Fibroblast of skin of left biceps (primary cell): ENCODE measurements around the gene GALNTL6.
A peak's percentile ranks its signal among the peaks of the same experiment; 100 is the strongest.

Source experiments
- DNase-seq, 2 experiments: peaks; one replicate each; pipeline ENCODE4 v3.0.0-alpha.2; 2013; ENCODE audit warnings: low read depth in 2 of 2

Gene GALNTL6

DNA sequence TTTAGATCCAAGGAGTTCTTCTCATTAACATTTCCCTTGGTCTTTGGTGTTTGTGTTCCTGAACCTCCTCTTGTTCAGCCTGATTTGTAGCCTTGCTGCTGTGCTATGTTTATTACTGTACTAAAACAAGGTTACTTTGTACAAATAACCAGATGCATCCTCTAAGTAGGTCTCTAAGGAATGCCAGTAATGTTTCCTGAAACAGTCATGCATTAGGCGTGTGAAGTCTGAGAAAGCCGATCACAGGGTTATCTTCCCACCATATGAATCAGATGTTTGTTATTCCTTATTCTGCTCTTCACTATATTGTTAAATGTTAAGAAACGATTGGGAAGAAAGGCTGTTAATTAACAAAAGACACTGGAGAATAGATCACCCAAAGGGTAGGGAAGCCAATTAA is 66.9 kb downstream of the GALNTL6 start:
- peak; percentile 75 for DNase-seq

DNA sequence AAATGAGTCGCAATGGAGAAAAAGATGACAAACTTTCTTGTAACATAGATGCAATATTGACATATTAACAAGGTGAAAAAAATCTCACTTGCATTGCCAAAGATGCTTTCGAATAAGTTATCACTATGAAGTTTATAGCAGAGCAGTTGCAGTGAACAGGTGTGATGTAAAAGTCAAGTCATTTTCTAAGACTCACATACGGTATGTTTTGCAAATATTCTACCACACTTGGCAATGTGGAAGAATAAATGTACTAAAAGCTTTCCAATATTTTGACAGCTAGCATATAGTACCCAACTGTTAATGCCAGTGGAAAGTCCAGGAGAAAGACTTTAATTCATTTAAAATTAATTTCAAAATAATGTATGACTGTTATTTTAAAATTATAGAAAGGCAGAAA is 76.5 kb downstream of the GALNTL6 start:
- no peak for DNase-seq

DNA sequence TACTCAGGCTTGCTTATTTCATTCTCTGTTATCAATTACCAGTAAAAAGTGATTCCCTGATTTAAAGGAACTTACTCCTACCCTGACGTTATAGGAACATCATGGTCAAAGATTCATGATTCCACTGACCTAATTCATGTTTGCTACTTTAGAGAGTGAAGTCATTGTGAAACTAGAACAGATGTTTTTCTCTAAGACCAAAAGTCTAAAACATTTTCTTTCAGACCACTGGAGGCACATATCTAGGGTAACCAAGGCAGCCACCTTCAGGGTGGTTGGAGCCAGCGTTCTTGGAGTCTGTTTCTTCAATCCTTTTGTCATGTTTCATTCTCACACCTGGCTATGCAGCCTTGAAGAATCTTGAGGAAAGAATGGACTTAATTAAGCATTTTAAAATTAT is 77.8 kb downstream of the GALNTL6 start:
- DNase-seq, result no peak

DNA sequence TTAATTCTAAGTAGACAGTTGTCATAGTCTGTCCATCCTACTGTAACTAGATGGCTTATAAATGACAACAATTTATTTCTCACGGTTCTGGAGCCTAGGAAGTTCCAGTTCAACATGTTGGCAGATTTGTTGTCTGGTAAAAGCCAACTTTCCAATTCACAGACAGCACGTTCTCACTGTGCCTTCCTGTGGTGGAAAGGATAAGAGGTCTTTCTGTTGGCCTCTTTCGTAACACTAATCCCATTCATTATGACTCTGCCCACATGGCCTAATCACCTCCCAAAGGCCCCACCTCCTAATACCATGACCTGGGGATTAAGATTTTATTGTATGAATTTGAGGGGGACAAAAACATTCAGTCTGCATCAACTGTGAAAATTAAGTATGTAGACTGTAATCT is 83.2 kb downstream of the GALNTL6 start:
- no peak for DNase-seq

DNA sequence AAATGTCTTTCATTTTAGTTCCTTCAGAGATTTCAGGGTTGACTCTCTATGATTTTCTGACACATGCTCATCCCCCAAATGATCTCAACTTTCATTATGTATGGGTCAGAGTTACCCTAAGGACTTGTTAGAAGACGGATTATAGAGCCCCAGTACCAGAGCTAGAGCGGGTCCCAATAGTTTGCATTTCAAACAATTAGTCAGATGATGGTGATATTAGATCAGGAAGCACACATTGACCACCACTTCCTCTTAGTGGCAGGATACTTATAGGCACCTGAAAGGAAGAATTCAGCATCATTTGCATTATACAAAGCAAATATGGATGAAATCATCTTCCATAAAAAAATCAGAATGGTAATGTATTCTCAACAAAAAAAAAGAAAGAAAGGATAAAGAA is 106.1 kb downstream of the GALNTL6 start:
- no peak for DNase-seq

DNA sequence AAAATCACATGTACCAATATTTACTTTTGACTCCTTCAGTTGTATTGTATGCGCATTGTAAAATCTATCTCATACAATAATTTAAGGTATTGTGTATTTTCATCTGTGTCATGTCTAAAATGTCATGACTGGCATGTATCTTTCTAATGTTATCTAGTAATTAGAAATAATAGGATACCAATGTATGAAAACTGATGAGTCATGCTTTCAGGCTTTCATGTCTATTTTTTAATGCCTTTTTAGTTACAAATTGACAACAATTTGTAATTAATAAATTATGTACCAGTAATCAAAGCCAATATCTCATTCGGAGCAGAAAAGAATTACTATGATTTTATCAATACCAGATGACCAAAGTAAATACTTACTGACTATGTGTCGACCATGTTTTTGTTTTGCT is 107.7 kb downstream of the GALNTL6 start:
- no peak for DNase-seq

DNA sequence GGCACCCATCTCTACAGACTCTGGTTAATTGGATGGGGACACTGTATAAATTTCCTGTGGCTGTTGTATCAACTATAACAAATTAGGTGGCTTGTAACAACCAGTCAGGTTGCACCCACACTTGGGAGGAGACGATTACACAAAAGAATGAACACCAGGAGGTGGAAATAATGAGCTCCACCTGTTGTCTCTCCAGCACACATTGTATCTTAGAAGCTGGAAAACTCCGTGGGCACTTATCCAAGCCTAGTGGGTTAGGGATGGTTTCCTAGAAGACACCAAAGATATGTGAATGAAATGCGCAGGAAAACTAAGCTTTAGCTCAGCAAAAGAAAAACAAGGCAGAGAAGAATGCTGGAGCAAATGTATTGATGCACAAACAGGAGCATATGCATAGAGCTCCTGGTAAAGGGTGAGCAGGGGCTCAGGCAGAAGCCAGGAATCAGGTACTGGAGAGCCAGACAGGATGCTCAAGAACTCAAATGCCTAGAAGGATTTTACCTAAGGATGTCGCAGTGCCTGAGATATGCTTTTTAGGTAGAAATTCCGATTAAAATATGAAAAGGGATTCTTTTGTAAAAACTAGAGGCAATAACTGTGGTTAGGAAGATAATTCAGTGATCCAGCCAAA is 111.7 kb downstream of the GALNTL6 start:
- DNase-seq, result peak; percentile 11 to 20

DNA sequence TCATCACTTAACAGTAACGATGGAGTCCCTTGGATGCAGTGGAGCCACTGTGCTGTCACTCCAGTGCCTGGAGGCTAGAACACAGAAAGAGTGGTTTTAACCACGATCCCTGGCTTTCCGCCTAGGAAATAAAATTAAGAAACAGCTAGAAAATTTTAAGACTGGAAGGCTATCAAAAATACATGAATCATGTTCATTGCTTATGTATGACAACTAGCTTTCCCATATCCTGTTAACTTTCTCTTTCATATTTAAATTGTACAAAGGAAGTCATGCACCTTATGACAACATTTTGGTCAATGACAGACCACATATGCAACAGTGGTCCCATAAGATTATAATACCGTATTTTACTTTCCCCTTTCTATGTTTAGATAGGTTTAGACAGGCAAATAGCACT is 115.1 kb downstream of the GALNTL6 start:
- DNase-seq, result no peak

DNA sequence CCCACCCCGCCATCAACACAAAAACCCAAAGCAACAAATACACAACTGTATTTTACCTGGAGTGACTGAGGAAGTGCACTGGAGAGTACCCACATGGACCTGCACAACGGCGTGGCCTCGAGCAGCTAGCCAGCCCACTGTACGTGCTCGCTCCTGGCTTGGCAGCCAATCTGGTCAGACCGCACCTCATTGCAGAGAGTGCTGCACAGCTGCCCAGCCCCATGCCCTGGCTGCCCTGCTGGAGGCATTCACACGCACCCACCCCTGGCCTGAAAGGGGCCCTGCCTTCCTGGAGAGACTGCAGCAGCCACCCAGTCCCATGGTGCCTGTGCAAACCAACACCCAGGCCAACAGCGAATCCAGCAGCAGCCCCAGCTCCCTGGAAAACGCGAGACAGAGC is 116.3 kb downstream of the GALNTL6 start:
- no peak for DNase-seq

DNA sequence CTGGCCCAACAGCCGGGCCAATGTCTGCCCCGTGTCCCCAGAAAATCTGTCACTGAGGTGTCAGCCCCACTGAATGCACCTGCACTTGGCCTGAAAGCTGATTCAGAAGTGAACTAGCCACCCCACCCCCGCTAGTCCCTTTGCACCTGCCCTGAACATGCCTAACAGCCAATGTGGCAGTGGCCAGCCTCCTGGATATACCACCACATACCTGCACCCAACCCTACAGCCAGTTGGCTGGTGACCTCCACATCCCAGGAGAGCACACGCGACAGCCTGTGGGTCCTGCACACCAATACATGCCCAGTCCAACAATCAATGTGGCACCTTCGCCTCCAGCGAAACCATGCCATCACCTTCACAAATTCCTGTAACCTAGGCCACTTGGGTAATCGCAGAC is 116.7 kb downstream of the GALNTL6 start:
- DNase-seq, result no peak

DNA sequence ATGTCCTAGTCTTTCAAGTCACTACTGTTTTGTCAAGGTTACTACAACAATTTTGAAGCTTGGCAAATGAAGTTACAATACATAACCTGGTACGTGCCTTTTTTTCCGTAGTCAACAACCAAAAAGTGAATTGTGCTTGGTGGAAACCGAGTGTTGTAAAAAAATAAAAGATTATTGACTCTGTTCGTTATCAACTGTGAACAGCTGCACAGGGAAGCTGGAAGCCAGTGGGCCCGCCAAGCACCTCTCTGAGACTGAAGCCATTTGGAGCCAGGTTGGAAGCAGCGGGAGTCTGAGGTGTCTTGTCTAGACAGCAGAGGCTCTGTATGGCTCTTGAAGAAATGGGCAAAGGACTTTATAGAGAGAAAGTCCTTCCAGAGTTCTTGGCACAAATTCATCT is 119.0 kb downstream of the GALNTL6 start:
- DNase-seq, result no peak

DNA sequence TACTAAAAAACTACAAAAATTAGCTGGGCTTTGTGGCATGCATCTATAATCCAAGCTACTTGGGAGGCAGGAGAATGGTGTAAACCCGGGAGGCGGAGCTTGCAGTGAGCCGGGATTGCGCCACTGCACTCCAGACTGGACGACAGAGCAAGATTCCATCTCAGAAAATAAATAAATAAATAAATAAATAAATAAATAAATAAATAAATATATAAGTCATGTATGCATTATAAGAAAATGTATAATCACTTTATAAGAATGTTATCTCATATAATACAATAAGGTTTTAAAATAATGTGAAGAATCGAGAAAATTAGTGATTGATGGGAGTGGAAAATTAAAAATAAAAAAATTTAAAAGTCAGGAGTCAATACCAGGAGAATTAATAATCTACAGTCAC is 127.5 kb downstream of the GALNTL6 start:
- no peak for DNase-seq

DNA sequence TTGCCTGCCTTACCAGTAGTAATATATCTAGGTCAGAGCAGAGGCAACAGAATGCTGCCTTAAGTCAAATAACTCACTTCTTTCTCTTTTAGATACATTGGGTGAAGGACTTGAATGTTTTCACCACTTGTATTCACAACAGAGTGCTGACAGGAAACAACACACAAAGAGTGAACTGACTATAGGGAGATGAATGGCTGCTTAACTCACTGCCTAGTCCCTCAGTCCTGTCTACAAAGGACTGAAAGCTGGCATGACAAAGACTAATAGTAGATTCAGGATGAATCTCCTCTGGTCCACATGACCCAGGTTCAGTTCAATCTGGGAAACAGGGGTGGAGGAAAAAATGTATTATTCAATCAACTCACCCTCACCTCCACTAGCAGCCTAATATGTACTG is 134.2 kb downstream of the GALNTL6 start:
- no peak for DNase-seq

DNA sequence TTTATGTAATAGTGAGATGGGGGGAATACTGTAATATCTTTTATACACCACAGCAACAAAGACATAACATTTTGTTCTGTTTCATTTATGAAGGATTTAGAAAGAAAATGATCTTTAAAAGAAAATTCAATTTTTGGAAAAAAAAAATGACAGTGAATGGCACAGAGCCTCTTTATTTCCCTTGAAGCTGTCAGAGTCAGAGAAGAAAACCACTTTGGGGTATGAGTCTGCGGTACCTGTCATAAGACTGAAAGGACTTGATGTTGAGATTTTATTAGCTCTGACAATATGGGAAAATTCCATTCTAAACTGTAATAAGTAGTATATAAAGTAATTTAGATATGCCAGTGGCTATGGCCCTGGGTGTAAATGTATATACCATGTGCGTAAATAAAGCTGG is 134.8 kb downstream of the GALNTL6 start:
- no peak for DNase-seq

DNA sequence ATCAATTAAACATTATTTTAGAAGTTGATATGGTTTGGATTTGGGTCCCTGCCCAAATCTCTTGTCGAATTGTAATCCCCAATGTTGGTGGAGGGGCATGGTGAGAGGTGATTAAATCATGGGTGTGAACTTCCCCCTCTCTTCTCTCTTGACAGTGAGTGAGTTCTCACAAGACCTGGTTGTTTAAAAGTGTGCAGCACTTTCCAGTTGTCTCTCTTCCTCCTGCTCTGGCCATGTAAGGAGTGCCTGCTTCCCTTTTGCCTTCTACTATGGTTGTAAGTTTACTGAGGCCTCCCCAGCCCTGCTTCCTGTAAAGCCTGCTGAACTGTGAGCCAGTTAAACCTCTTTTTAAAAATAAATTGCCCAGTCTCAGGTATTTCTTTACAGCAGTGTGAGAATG is 141.4 kb downstream of the GALNTL6 start:
- DNase-seq, result no peak

DNA sequence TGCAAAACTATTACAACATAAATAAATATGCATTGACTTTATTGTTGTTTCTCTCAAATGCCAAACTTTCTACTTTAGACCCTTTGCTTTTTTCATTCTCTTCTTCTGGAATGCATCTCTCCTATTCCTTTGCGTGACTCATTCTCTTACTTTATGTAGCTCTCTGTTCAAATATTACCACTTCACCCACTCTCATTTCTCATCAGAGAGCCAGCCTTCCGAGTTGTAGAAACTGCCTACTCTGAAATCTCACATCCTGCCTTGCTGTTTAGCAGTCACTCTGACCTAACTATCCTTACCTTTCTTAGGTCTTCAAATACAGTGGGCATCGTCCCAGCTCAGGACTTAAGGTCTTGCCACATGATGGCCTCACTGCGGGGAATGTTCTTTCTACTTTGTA is 143.5 kb downstream of the GALNTL6 start:
- DNase-seq, result no peak

DNA sequence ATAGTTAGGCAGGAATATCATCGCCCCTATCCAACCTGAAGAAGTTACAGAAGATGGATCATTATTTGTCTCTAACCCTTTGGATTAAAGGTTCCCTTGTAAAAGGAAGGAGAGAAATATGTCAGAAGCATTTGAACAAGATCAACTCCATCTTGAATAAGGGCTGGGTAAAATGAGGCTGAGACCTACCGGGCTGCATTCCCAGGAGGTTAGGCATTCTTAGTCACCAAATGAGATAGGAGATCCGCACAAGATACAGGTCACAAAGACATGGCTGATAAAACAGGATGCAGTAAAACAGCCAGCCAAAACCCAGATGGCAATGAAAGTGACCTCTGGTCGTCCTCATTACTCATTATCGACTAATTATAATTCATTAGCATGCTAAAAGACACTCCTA is 148.9 kb downstream of the GALNTL6 start:
- DNase-seq, result no peak

DNA sequence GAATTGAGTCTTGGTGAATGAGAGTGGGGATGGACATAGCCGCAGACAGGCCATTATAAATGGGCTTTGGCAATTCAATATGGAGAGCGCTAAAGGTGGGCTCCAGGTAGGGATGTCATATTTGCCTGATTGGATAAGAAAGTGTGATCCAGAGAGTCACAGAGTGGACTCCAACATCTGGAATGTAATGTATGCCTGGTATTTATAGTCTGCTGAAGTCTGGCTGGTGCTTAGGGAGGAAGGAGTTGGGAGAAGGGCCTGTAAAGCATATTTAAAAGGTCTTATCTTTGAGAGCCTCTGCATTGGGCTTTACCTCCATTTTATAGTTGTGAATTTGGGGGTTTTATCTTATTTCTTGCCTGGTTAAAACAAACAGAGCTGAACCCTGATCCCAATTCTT is 153.2 kb downstream of the GALNTL6 start:
- no peak for DNase-seq

DNA sequence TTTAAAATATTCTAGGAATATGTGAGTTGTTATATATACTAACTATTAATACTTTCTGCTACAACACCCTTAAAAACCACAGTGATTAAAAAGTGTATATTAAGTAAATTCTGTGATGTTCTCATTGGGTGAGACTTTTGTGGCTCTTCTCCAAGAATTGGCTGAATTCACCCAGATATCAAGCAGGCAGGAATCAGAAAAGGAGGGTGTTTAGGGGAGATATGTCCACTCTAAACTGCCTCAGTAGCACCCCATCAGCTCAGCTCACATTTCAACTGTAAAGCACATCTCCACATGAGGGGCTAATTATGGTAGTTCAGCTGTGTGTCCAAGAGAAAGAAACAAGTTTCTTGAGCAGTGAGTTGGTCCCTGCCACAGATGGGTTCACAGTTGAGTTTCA is 165.0 kb downstream of the GALNTL6 start:
- no peak for DNase-seq

DNA sequence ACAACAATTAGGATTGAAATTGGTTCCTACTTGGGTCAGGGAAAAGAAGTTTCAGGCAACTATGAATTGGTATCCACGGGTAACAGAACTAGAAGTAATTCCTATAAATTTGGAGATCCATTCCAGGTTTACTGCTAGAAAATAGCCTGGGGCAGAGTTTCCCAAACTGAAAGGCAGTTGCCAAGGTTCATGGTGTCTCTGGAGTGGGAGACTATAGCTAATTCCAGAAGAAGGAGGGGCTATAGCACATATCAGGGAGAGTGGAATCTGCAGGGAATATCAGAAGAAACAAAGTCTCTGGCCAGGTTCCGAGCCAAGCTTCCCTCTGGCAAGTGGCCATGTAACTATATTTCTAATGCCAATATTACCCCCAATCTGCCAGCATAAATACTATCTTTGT is 166.3 kb downstream of the GALNTL6 start:
- no peak for DNase-seq

DNA sequence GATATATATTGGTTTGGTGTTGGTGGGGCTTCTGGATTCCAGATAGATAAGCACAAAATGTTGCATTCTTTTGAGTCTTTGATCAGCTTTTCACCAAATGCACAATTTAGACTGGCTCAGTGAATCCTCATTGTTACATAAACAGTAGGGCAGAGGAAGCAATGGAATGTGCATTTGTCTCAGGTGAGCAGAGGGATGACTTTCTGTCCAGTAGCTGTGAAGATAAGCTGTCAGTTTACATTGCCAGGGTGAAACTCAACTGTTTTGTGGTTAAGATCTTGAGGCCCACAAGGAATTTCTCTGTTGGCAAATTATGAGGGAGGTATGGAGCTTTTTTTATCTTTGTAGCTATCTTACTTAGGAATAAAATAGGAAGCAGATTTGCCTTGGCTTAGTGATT is 168.0 kb downstream of the GALNTL6 start:
- no peak for DNase-seq

DNA sequence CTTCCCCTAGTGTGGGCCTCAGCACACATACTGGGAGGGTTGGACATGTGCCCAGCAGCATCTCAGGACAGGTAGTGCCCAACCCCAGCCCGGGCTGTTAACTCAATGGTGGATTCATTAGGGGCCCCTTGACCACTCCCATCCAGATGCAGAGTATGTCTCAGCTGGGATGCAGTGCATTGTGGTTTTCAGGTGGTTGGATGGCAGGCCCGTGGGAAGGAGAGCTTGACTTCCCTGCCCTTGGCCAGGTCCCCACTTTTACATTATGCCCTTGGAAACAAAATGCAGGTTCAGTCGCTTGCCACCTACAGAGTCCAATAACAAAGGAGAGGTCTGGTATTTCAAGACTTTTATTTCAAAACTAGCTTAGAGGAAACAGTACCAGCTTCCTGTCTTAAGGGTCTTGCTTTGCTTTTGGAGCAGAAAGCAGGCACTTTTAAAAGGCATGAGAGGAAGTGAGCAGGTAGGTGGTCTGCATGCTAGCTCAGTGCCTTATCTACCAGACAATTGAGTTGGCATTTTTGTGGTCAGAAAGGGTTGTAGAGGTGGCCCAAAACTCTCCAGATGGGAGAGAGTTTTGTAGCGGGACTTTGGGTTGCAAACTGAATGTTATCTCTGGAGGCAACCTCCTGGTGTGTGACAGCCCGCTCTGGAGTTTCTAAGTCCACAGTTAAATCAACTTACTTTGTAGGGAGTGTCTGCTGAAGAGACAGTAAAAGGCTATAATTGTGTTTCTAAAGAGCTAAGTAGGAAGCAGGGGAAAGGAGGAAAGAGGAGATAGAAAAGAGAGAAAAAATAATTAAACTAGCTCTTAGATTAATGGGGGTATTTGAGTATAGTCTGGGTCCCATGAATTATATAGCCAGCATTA is 171.0 kb downstream of the GALNTL6 start:
- DNase-seq, result no peak

DNA sequence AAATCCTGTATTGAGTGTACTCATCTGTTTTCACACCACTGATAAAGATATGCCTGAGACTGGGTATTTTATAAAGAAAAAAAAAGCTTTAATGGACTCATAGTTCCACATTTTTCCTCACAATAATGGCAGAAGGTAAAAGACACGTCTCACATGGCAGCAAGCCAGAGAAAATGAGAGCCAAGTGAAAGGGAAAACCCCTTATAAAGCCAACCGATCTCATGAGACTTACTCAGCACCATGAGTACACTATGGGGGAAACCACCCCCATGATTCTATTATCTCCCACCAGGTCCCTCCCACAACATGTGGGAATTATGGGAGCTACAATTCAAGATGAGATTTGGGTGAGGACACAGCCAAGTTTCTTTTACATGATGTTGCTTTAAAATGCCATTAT is 171.9 kb downstream of the GALNTL6 start:
- DNase-seq, result no peak

DNA sequence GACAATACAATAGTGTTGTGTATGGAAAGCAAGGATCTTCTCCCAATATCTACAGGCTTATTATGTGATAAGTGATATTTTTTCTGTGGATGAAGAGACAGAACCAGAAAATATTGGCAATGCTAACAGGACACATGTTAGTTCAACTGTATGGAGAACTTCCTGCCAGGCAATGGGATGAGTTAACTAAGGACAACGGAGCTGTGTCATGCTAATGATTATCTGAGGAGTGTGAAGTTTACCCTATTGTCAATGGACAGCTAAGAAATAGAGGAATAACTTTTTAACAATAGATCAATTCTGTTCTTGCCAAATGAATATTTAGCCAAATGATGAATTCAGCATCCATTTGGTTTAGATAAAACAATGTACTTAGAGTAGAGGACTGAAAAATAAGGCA is 180.0 kb downstream of the GALNTL6 start:
- no peak for DNase-seq
